ENCODE data around the gene ZNHIT2.

The ZNHIT2 gene

GRCh38 chr11:65110354-65110861 is 7.1 kb downstream of the ZNHIT2 start:
- Histone ChIP-seq H3K4me3 (ENCODE audit: low read depth, low read length) (no peak overlapping the region), H3K27ac (ENCODE audit: low read depth, low read length) (no peak overlapping the region), H3K36me3 (ENCODE audit: control insufficient read depth, insufficient read depth, low read length) (peaks cover 30% of the 10 kb centered on the region), H3K9me3 (ENCODE audit: control insufficient read depth, insufficient read depth, low read depth, low read length) (no peaks in the 10 kb centered on the region), H3K9ac (ENCODE audit: low read length) (no peak overlapping the region), H3K27me3 (ENCODE audit: control insufficient read depth, insufficient read depth, low read length) (no peaks in the 10 kb centered on the region), H3K4me1 (ENCODE audit: control insufficient read depth, insufficient read depth, low read length) (peaks cover 18% of the 10 kb centered on the region)

GRCh38 chr11:65109231-65110198 is 8.0 kb downstream of the ZNHIT2 start:
- Histone ChIP-seq H3K27ac (ENCODE audit: low read depth, low read length) (no peak overlapping the region), H3K4me3 (ENCODE audit: low read depth, low read length) (no peak overlapping the region), H3K27me3 (ENCODE audit: control insufficient read depth, insufficient read depth, low read length) (no peaks in the 10 kb centered on the region), H3K9me3 (ENCODE audit: control insufficient read depth, insufficient read depth, low read depth, low read length) (no peaks in the 10 kb centered on the region), H3K4me1 (ENCODE audit: control insufficient read depth, insufficient read depth, low read length) (peaks cover 18% of the 10 kb centered on the region), H3K36me3 (ENCODE audit: control insufficient read depth, insufficient read depth, low read length) (peaks cover 23% of the 10 kb centered on the region), H3K9ac (ENCODE audit: low read length) (no peak overlapping the region)

DNA sequence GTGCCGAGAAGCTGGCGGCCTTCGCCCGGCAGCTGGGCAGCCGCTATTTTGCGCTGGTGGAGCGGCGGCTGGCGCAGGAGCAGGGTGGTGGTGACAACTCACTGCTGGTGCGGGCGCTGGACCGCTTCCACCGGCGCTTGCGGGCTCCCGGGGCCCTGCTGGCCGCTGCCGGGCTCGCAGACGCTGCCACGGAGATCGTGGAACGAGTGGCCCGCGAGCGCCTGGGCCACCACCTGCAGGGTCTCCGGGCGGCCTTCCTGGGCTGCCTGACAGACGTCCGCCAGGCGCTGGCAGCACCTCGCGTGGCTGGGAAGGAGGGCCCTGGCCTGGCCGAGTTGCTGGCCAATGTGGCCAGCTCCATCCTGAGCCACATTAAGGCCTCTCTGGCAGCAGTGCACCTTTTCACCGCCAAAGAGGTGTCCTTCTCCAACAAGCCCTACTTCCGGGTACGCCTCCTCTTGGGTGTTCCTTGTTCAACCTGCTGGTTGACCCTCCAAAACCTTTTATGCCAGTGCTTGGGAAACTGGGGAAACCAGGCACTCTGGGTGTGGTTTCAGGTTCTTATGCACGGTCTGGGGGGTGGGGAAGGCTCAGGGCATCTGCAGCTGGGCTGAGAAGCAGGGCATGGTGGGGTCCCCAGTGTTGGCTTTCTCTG is 8.9 kb downstream of the ZNHIT2 start:
- Histone ChIP-seq H3K9ac (ENCODE audit: low read length) (no peak overlapping the region), H3K4me3 (ENCODE audit: low read depth, low read length) (no peak overlapping the region), H3K9me3 (ENCODE audit: control insufficient read depth, insufficient read depth, low read depth, low read length) (no peaks in the 10 kb centered on the region), H3K4me1 (ENCODE audit: control insufficient read depth, insufficient read depth, low read length) (peaks cover 18% of the 10 kb centered on the region), H3K36me3 (ENCODE audit: control insufficient read depth, insufficient read depth, low read length) (peaks cover 20% of the 10 kb centered on the region), H3K27me3 (ENCODE audit: control insufficient read depth, insufficient read depth, low read length) (no peaks in the 10 kb centered on the region), H3K27ac (ENCODE audit: low read depth, low read length) (no peak overlapping the region)

DNA sequence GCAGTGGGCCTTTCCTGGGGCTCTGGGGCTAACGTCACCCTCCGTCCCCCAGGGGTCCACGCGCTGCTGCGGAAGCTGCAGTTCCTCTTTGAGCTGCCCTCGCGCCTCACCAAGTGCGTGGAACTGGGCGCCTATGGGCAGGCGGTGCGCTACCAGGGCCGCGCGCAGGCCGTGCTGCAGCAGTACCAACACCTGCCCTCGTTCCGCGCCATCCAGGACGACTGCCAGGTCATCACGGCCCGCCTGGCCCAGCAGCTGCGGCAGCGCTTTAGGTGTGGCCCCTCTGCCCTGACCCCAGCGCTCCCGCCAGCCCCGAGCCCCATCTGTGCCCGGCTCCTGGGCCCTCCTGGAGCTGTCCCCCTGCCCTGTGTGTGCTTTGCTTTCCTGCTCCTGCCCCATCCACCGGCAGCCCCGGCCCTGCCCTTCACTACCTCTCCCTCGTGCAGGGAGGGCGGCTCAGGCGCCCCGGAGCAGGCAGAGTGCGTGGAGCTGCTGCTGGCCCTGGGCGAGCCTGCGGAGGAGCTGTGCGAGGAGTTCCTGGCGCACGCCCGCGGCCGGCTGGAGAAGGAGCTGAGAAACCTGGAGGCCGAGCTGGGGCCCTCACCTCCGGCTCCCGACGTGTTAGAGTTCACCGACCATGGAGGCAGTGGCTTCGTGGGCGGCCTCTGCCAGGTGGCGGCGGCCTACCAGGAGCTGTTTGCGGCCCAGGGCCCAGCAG is 9.6 kb downstream of the ZNHIT2 start:
- Histone ChIP-seq H3K4me3 (ENCODE audit: low read depth, low read length) (no peak overlapping the region), H3K9ac (ENCODE audit: low read length) (no peak overlapping the region), H3K9me3 (ENCODE audit: control insufficient read depth, insufficient read depth, low read depth, low read length) (no peaks in the 10 kb centered on the region), H3K27ac (ENCODE audit: low read depth, low read length) (no peak overlapping the region), H3K27me3 (ENCODE audit: control insufficient read depth, insufficient read depth, low read length) (no peaks in the 10 kb centered on the region), H3K4me1 (ENCODE audit: control insufficient read depth, insufficient read depth, low read length) (peaks cover 11% of the 10 kb centered on the region), H3K36me3 (ENCODE audit: control insufficient read depth, insufficient read depth, low read length) (peaks cover 20% of the 10 kb centered on the region)

GRCh38 chr11:65107078-65107477 is 10.4 kb downstream of the ZNHIT2 start:
- Histone ChIP-seq H3K27me3 (ENCODE audit: control insufficient read depth, insufficient read depth, low read length) (no peaks in the 10 kb centered on the region), H3K9me3 (ENCODE audit: control insufficient read depth, insufficient read depth, low read depth, low read length) (no peaks in the 10 kb centered on the region), H3K9ac (ENCODE audit: low read length) (no peak overlapping the region), H3K36me3 (ENCODE audit: control insufficient read depth, insufficient read depth, low read length) (peaks cover 20% of the 10 kb centered on the region), H3K4me1 (ENCODE audit: control insufficient read depth, insufficient read depth, low read length) (peaks cover 9% of the 10 kb centered on the region), H3K27ac (ENCODE audit: low read depth, low read length) (no peak overlapping the region), H3K4me3 (ENCODE audit: low read depth, low read length) (no peak overlapping the region)

DNA sequence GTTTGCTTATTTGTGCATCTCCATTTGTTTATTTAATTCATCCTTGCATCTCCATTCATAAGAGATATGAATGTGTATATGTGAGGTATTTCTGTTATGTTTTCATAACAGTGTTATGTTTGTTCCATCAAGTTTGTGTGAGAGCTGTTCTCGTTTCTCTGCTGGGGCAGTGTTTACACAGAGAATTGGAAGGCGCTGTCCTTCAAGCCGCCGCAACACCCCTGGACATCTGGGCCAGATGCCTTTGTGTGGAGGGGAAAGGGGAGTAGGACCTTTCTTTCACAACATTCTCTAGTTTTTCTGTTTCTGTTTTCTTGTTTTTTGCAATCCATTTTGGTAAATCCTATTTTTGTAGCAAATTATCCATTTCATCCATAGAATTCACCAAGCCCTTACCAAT is 12.9 kb downstream of the ZNHIT2 start:
- Histone ChIP-seq H3K36me3 (ENCODE audit: control insufficient read depth, insufficient read depth, low read length) (peaks cover 20% of the 10 kb centered on the region), H3K4me1 (ENCODE audit: control insufficient read depth, insufficient read depth, low read length) (no peaks in the 10 kb centered on the region), H3K9me3 (ENCODE audit: control insufficient read depth, insufficient read depth, low read depth, low read length) (no peaks in the 10 kb centered on the region), H3K9ac (ENCODE audit: low read length) (no peak overlapping the region), H3K27ac (ENCODE audit: low read depth, low read length) (no peak overlapping the region), H3K27me3 (ENCODE audit: control insufficient read depth, insufficient read depth, low read length) (no peaks in the 10 kb centered on the region), H3K4me3 (ENCODE audit: low read depth, low read length) (no peak overlapping the region)

GRCh38 chr11:65103476-65103875 is 14.0 kb downstream of the ZNHIT2 start:
- Histone ChIP-seq H3K36me3 (ENCODE audit: control insufficient read depth, insufficient read depth, low read length) (peaks cover 14% of the 10 kb centered on the region), H3K9ac (ENCODE audit: low read length) (no peak overlapping the region), H3K4me3 (ENCODE audit: low read depth, low read length) (no peak overlapping the region), H3K4me1 (ENCODE audit: control insufficient read depth, insufficient read depth, low read length) (no peaks in the 10 kb centered on the region), H3K9me3 (ENCODE audit: control insufficient read depth, insufficient read depth, low read depth, low read length) (no peaks in the 10 kb centered on the region), H3K27me3 (ENCODE audit: control insufficient read depth, insufficient read depth, low read length) (no peaks in the 10 kb centered on the region), H3K27ac (ENCODE audit: low read depth, low read length) (no peak overlapping the region)

GRCh38 chr11:65102142-65103095 is 15.1 kb downstream of the ZNHIT2 start:
- Histone ChIP-seq H3K4me3 (ENCODE audit: low read depth, low read length) (no peak overlapping the region), H3K27me3 (ENCODE audit: control insufficient read depth, insufficient read depth, low read length) (no peaks in the 10 kb centered on the region), H3K4me1 (ENCODE audit: control insufficient read depth, insufficient read depth, low read length) (no peaks in the 10 kb centered on the region), H3K9ac (ENCODE audit: low read length) (no peak overlapping the region), H3K9me3 (ENCODE audit: control insufficient read depth, insufficient read depth, low read depth, low read length) (no peaks in the 10 kb centered on the region), H3K36me3 (ENCODE audit: control insufficient read depth, insufficient read depth, low read length) (peaks cover 16% of the 10 kb centered on the region), H3K27ac (ENCODE audit: low read depth, low read length) (no peak overlapping the region)

- H3K9ac ChIP-seq (ENCODE audit: low read length): no peak overlapping the region
- no peaks in the 10 kb centered on the region for H3K9me3 ChIP-seq (ENCODE audit: control insufficient read depth, insufficient read depth, low read depth, low read length)
- no peak overlapping the region for H3K4me3 ChIP-seq (ENCODE audit: low read depth, low read length)
- 0 out of 2 replicates have a peak, but pooled peaks cover 3% of the 10 kb centered on the region for H3K4me1 ChIP-seq (ENCODE audit: control insufficient read depth, insufficient read depth, low read length)
- H3K27me3 ChIP-seq (ENCODE audit: control insufficient read depth, insufficient read depth, low read length): no peaks in the 10 kb centered on the region
- peaks cover 12% of the 10 kb centered on the region for H3K36me3 ChIP-seq (ENCODE audit: control insufficient read depth, insufficient read depth, low read length)
- H3K27ac ChIP-seq (ENCODE audit: low read depth, low read length): no peak overlapping the region
Observed at GRCh38 chr11:65100674-65101350, 16.7 kb downstream of the ZNHIT2 start.

Data from HUES6 (cell line).